Upper lobe of left lung (tissue), 4 donors: Measurements from ENCODE around the gene FLT4.

Source experiments
- EP300 ChIP-seq, 4 donors: sonication (generic); formaldehyde crosslinking; IDR thresholded peaks; one replicate each; pipeline ENCODE4 v1.5.1; 2017; ENCODE audit warnings: antibody characterized with exemption in 4 of 4, control low read depth in 2 of 4
- POLR2AphosphoS5 ChIP-seq, 2 donors: sonication (generic); formaldehyde crosslinking; IDR thresholded peaks; one replicate each; pipeline ENCODE4 v1.5.1; 2017; ENCODE audit warnings: antibody characterized with exemption in 2 of 2

GRCh38 chr5:180608572-180609310 is 40.7 kb downstream of the FLT4 start:
- TF ChIP-seq EP300 (IDR thresholded peaks at IDR 0.05) = no peak
- TF ChIP-seq POLR2AphosphoS5 (IDR thresholded peaks at IDR 0.05) = no peak
